ENCODE data around the gene PPM1L.

DNA sequence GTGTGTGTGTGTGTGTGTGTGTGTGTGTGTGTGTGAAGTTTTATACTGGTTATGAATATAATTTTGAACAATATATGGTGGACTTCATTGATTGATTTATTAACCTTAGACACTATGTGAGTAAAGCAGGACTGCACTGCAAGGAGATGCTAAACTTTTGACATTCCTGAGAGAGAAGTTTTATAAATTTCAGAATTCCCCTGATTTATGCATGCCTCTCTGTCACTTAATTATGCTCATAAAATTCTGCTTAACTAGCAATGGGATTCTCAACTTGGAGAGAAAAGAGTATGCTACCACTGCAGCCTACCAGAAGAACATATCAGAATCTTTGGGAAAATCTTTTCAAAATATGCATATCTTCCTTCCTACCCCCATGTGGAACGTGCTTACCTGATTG is 204.5 kb downstream of the PPM1L start:
- TF ChIP-seq, protein P1, sequence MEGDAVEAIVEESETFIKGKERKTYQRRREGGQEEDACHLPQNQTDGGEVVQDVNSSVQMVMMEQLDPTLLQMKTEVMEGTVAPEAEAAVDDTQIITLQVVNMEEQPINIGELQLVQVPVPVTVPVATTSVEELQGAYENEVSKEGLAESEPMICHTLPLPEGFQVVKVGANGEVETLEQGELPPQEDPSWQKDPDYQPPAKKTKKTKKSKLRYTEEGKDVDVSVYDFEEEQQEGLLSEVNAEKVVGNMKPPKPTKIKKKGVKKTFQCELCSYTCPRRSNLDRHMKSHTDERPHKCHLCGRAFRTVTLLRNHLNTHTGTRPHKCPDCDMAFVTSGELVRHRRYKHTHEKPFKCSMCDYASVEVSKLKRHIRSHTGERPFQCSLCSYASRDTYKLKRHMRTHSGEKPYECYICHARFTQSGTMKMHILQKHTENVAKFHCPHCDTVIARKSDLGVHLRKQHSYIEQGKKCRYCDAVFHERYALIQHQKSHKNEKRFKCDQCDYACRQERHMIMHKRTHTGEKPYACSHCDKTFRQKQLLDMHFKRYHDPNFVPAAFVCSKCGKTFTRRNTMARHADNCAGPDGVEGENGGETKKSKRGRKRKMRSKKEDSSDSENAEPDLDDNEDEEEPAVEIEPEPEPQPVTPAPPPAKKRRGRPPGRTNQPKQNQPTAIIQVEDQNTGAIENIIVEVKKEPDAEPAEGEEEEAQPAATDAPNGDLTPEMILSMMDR (IDR thresholded peaks at IDR 0.05), result no peak
- TF ChIP-seq POLR2A (IDR thresholded peaks at IDR 0.05), result no peak
